ENCODE measurements around the gene CATSPERZ. TPM values are rescaled to one million over a fixed set of nuclear protein-coding genes. Genes with fewer than 3 reads are reported as not detected.

CATSPERZ gene
- total and polyA plus RNA-seq, 9 of the 15 experiments (the other 6 are each of a cell fraction or from before 2014, with no cell fraction given), result 0.86 to 8.5 (median 3.5) TPM

DNA sequence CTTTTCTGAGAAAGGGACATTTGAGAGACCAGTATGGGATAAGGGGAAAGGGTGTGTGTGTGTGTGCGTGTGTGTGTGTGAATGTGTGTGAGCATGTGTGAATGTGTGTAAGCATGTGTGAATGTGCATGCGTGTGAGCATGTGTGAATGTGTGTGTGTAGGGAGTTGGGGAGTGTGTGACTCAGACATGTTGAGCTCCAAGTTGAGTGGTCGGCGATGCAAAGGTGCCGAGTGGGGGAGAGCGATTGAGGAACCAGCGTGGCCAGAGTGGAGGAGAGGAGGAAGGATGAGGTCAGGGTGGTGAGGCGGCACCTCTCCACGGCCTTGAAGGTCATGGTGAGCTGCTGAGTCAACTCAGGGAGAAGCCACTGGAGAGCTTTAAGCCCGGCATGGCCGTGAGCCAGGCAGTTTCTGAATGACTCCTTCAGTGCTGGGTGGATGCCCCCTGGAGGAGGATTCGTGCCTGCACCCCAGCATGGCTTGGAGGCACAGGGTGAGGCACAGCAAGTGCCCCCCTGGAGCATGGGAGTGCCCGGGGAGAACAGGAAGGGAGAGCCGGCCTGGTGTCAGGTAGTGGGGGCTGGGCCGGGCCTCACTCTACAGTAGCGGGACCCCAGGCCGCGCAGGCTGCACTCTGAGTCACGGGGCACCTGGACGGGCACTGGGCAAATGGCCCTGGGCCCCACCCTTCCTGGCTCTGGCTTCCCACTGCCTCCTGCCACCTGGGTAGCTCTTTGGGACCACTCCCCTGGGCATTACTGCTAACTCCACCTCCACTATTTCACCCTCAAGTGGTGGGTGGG lies 31.6 kb downstream of the CATSPERZ start (continued):
- TF ChIP-seq, protein P1, sequence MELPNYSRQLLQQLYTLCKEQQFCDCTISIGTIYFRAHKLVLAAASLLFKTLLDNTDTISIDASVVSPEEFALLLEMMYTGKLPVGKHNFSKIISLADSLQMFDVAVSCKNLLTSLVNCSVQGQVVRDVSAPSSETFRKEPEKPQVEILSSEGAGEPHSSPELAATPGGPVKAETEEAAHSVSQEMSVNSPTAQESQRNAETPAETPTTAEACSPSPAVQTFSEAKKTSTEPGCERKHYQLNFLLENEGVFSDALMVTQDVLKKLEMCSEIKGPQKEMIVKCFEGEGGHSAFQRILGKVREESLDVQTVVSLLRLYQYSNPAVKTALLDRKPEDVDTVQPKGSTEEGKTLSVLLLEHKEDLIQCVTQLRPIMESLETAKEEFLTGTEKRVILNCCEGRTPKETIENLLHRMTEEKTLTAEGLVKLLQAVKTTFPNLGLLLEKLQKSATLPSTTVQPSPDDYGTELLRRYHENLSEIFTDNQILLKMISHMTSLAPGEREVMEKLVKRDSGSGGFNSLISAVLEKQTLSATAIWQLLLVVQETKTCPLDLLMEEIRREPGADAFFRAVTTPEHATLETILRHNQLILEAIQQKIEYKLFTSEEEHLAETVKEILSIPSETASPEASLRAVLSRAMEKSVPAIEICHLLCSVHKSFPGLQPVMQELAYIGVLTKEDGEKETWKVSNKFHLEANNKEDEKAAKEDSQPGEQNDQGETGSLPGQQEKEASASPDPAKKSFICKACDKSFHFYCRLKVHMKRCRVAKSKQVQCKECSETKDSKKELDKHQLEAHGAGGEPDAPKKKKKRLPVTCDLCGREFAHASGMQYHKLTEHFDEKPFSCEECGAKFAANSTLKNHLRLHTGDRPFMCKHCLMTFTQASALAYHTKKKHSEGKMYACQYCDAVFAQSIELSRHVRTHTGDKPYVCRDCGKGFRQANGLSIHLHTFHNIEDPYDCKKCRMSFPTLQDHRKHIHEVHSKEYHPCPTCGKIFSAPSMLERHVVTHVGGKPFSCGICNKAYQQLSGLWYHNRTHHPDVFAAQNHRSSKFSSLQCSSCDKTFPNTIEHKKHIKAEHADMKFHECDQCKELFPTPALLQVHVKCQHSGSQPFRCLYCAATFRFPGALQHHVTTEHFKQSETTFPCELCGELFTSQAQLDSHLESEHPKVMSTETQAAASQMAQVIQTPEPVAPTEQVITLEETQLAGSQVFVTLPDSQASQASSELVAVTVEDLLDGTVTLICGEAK (IDR thresholded peaks at IDR 0.05), result peak; percentile 67
- TF ChIP-seq, protein P1 (CRISPR knock-in tag; IDR thresholded peaks at IDR 0.05), result no peak
- TF ChIP-seq POLR2A (conservative IDR thresholded peaks at IDR 0.05) (0 out of 2 replicates have a peak, but pooled peaks have one; percentile 53), FOXA1 (IDR thresholded peaks at IDR 0.05; ENCODE audit: borderline replicate concordance) (no peak), ARNT (IDR thresholded peaks at IDR 0.05) (peak; percentile 36 to 78; a peak in 2 of 4 replicates), PHF20 (IDR thresholded peaks at IDR 0.05; ENCODE audit: partially characterized antibody) (peak; percentile 75), RBM22 (IDR thresholded peaks at IDR 0.05; ENCODE audit: low read depth, low read length, poor library complexity, severe bottlenecking) (no peak), RBM14 (IDR thresholded peaks at IDR 0.05; ENCODE audit: borderline replicate concordance, insufficient read depth, low read depth, low read length) (no peak), MYBL2 (IDR thresholded peaks at IDR 0.05; ENCODE audit: low read depth) (no peak), MYBL2 (CRISPR knock-in tag; IDR thresholded peaks at IDR 0.05; ENCODE audit: borderline replicate concordance) (no peak), HDGF (IDR thresholded peaks at IDR 0.05) (peak; percentile 100), BACH1 (tag; IDR thresholded peaks at IDR 0.05) (peak; percentile 91), PRMT5 (CRISPR knock-in tag; IDR thresholded peaks at IDR 0.05) (no peak), ZBTB8A (IDR thresholded peaks at IDR 0.05; ENCODE audit: partially characterized antibody) (no peak), KLF6 (CRISPR knock-in tag; IDR thresholded peaks at IDR 0.05; ENCODE audit: borderline replicate concordance) (no peak), HMG20A (CRISPR knock-in tag; conservative IDR thresholded peaks at IDR 0.05) (no peak), HNRNPUL1 (IDR thresholded peaks at IDR 0.05; ENCODE audit: low read length) (no peak), U2AF2 (optimal IDR thresholded peaks at IDR 0.05; ENCODE audit: low read depth, low read length) (no peak), DDX20 (tag; IDR thresholded peaks at IDR 0.05; ENCODE audit: low read depth) (no peak)
